HepG2 (cell line): ENCODE results near the gene ELMOD3. TPM values are rescaled to one million over a fixed set of nuclear protein-coding genes. Genes with fewer than 3 reads are reported as not detected.
A peak's percentile ranks its signal among the peaks of the same experiment; 100 is the strongest.

ENCODE experiments used
- ATM ChIP-seq: fragments of 450-650 bp; IDR thresholded peaks from 2 replicates; pipeline ENCODE4 v1.7.1; 2017; ENCODE audit warnings: mild to moderate bottlenecking, borderline replicate concordance
- CHD2 ChIP-seq: IDR thresholded peaks from 2 replicates; pipeline ENCODE4 v1.6.1; 2011; ENCODE audit warnings: low read depth, low read length, improper control_type of control experiment
- ISX ChIP-seq: sonication (generic); formaldehyde crosslinking; conservative IDR thresholded peaks from 2 replicates; pipeline ENCODE4 v1.5.0; 2020; ENCODE audit warnings: missing genetic modification reagents
- KMT2B ChIP-seq: IDR thresholded peaks from 2 replicates; pipeline ENCODE4 v1.6.1; 2016; ENCODE audit warnings: missing genetic modification reagents, missing compliant biosample characterization
- MIER3 ChIP-seq: IDR thresholded peaks from 2 replicates; pipeline ENCODE4 v1.6.1; 2016; ENCODE audit warnings: missing compliant biosample characterization, borderline replicate concordance
- NAIF1 ChIP-seq: sonication (generic); formaldehyde crosslinking; IDR thresholded peaks from 2 replicates; pipeline ENCODE4 v1.5.0; 2020; ENCODE audit warnings: mild to moderate bottlenecking, missing genetic modification reagents, borderline replicate concordance
- PBX2 ChIP-seq: IDR thresholded peaks from 2 replicates; pipeline ENCODE4 v1.6.1; 2016; ENCODE audit warnings: control low read depth
- PLRG1 ChIP-seq: fragments of 450-650 bp; conservative IDR thresholded peaks from 2 replicates; pipeline ENCODE4 v1.6.1; 2016
- POGZ ChIP-seq: sonication (generic); formaldehyde crosslinking; IDR thresholded peaks from 2 replicates; pipeline ENCODE4 v1.4.0; 2020; ENCODE audit warnings: mild to moderate bottlenecking, missing genetic modification reagents
- REST ChIP-seq, 2 experiments: IDR thresholded peaks; 2 replicates each; pipeline ENCODE4 v1.6.1; 2011 to 2012; ENCODE audit warnings: low read length in 2 of 2, borderline replicate concordance in 1 of 2, low read depth in 1 of 2, mild to moderate bottlenecking in 1 of 2, moderate library complexity in 1 of 2
- RORA ChIP-seq: sonication (generic); formaldehyde crosslinking; IDR thresholded peaks from 2 replicates; pipeline ENCODE4 v1.5.0; 2020; ENCODE audit warnings: mild to moderate bottlenecking, missing genetic modification reagents, moderate library complexity
- SMARCE1 ChIP-seq: fragments of 450-650 bp; IDR thresholded peaks from 2 replicates; pipeline ENCODE4 v1.6.1; 2017; ENCODE audit warnings: borderline replicate concordance
- ZNF292 ChIP-seq: sonication (generic); formaldehyde crosslinking; IDR thresholded peaks from 2 replicates; pipeline ENCODE4 v1.8.1; 2022; ENCODE audit warnings: mild to moderate bottlenecking, low read depth, missing genetic modification reagents, borderline replicate concordance
- ZNF672 ChIP-seq: sonication (generic); formaldehyde crosslinking; IDR thresholded peaks from 2 replicates; pipeline ENCODE4 v1.8.1; 2022; ENCODE audit warnings: missing genetic modification reagents
- ZNF724P ChIP-seq: sonication (generic); formaldehyde crosslinking; IDR thresholded peaks from 2 replicates; pipeline ENCODE4 v1.8.0; 2022; ENCODE audit warnings: missing genetic modification reagents, borderline replicate concordance
- ZNF761 ChIP-seq: sonication (generic); formaldehyde crosslinking; conservative IDR thresholded peaks from 2 replicates; pipeline ENCODE4 v1.4.0; 2020; ENCODE audit warnings: mild to moderate bottlenecking, missing genetic modification reagents
- ZSCAN25 ChIP-seq: sonication (generic); formaldehyde crosslinking; IDR thresholded peaks from 2 replicates; pipeline ENCODE4 v1.8.0; 2022; ENCODE audit warnings: mild to moderate bottlenecking, missing genetic modification reagents
- polyA plus RNA-seq, 8 experiments: library from polyadenylated mRNA; depleted of rRNA in 3 of 8; stranded (reverse) in 7 of 8; unstranded in 1 of 8; fragments of >200 nt; fragmentation: Illumina TruSeq in 4 of 8; extraction: Trizol in 4 of 8; gene quantifications; 2 replicates each; pipeline versions ENCODE4 v1.2.1 to v1.2.3, GENCODE V29; 2011 to 2016; ENCODE audit warnings: low read depth in 4 of 8, missing spikeins in 1 of 8, mixed read lengths in 1 of 8; ENCODE audit not compliant: insufficient read depth in 1 of 8
- total RNA-seq, 5 experiments: library from RNA; depleted of rRNA; stranded (reverse); fragments of >200 nt; fragmentation: Illumina TruSeq; extraction: Trizol; gene quantifications; 2 replicates each; pipeline ENCODE4 v1.2.3, GENCODE V29; 2016; ENCODE audit warnings: low read depth in 1 of 5
- TF ChIP-seq, protein P1 (sequence below): sonication (generic); formaldehyde crosslinking; IDR thresholded peaks from 2 replicates; pipeline ENCODE4 v1.8.0; 2022; ENCODE audit warnings: mild to moderate bottlenecking, missing genetic modification reagents, borderline replicate concordance
- TF ChIP-seq, protein P2 (sequence below): sonication (generic); formaldehyde crosslinking; conservative IDR thresholded peaks from 2 replicates; pipeline ENCODE4 v1.4.0; 2020; ENCODE audit warnings: missing genetic modification reagents
- TF ChIP-seq, protein P3 (sequence below): sonication (generic); formaldehyde crosslinking; IDR thresholded peaks from 2 replicates; pipeline ENCODE4 v1.5.1; 2020; ENCODE audit warnings: missing genetic modification reagents, mild to moderate bottlenecking, borderline replicate concordance

Gene ELMOD3
- total and polyA plus RNA-seq, 2 of the 13 experiments (the other 11 are each of a cell fraction or from before 2014, with no cell fraction given), result 13.3 to 19.5 TPM

GRCh38 chr2:85327822-85328617 is 26.5 kb upstream of the ELMOD3 start, which contains the start of gene TGOLN2 (continued):
- TF ChIP-seq PLRG1, result no peak
- peak; percentile 95 for TF ChIP-seq ISX (CRISPR knock-in tag)
- TF ChIP-seq NAIF1, result peak; percentile 83; the same call in 1 of the 2 replicates
- TF ChIP-seq, protein P1, sequence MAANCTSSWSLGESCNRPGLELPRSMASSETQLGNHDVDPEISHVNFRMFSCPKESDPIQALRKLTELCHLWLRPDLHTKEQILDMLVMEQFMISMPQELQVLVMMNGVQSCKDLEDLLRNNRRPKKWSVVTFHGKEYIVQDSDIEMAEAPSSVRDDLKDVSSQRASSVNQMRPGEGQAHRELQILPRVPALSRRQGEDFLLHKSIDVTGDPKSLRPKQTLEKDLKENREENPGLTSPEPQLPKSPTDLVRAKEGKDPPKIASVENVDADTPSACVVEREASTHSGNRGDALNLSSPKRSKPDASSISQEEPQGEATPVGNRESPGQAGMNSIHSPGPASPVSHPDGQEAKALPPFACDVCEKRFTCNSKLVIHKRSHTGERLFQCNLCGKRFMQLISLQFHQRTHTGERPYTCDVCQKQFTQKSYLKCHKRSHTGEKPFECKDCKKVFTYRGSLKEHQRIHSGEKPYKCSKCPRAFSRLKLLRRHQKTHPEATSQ (CRISPR knock-in tag), result peak; percentile 76; the same call in 1 of the 2 replicates
- peak; percentile 86 for TF ChIP-seq POGZ (CRISPR knock-in tag)
- TF ChIP-seq CHD2, result peak; percentile 98
- peak; percentile 91 for TF ChIP-seq ZNF761 (CRISPR knock-in tag)
- no peak for TF ChIP-seq ZNF672 (CRISPR knock-in tag)
- TF ChIP-seq SMARCE1, result no peak
- TF ChIP-seq ZNF292, result peak; percentile 92; the same call in 1 of the 2 replicates
- TF ChIP-seq REST (IDR thresholded peaks at IDR 0.05; ENCODE audit: borderline replicate concordance in 1 of 2, low read depth in 1 of 2, low read length in 2 of 2), result peak in 1 of 2 experiments; percentile 60; a peak in 1 of 4 replicates
- TF ChIP-seq ATM, result no peak
- no peak for TF ChIP-seq PBX2 (CRISPR knock-in tag)
- TF ChIP-seq, protein P2, sequence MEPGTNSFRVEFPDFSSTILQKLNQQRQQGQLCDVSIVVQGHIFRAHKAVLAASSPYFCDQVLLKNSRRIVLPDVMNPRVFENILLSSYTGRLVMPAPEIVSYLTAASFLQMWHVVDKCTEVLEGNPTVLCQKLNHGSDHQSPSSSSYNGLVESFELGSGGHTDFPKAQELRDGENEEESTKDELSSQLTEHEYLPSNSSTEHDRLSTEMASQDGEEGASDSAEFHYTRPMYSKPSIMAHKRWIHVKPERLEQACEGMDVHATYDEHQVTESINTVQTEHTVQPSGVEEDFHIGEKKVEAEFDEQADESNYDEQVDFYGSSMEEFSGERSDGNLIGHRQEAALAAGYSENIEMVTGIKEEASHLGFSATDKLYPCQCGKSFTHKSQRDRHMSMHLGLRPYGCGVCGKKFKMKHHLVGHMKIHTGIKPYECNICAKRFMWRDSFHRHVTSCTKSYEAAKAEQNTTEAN (CRISPR knock-in tag), result peak; percentile 89
- TF ChIP-seq, protein P3, sequence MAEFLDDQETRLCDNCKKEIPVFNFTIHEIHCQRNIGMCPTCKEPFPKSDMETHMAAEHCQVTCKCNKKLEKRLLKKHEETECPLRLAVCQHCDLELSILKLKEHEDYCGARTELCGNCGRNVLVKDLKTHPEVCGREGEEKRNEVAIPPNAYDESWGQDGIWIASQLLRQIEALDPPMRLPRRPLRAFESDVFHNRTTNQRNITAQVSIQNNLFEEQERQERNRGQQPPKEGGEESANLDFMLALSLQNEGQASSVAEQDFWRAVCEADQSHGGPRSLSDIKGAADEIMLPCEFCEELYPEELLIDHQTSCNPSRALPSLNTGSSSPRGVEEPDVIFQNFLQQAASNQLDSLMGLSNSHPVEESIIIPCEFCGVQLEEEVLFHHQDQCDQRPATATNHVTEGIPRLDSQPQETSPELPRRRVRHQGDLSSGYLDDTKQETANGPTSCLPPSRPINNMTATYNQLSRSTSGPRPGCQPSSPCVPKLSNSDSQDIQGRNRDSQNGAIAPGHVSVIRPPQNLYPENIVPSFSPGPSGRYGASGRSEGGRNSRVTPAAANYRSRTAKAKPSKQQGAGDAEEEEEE (CRISPR knock-in tag), result peak; percentile 90; the same call in 1 of the 2 replicates
- peak; percentile 85 for TF ChIP-seq MIER3 (CRISPR knock-in tag)
- TF ChIP-seq KMT2B, result peak; percentile 91
- TF ChIP-seq ZNF724P, result peak; percentile 48; the same call in 1 of the 2 replicates
- no peak for TF ChIP-seq RORA (CRISPR knock-in tag)
- TF ChIP-seq ZSCAN25, result peak; percentile 69
